ENCODE results near the gene DUSP22.

The DUSP22 gene

GRCh38 chr6:296151-297122 lies 4.2 kb downstream of the DUSP22 start:
- no peak for DNase-seq (ENCODE audit: low read depth in 2 of 2)

- no peak for DNase-seq (ENCODE audit: low read depth in 2 of 2)
These were observed 5.4 kb downstream of the DUSP22 start for GRCh38 chr6:297571-298232.

- DNase-seq (ENCODE audit: low read depth in 2 of 2) = no peak
These were observed 6.2 kb downstream of the DUSP22 start for GRCh38 chr6:298233-299103.

- DNase-seq (ENCODE audit: low read depth in 2 of 2) = no peak
These were observed 7.1 kb downstream of the DUSP22 start for GRCh38 chr6:299104-299980.

GRCh38 chr6:300026-300425 lies 7.7 kb downstream of the DUSP22 start:
- DNase-seq (ENCODE audit: low read depth in 2 of 2) = no peak

GRCh38 chr6:300494-301198 lies 8.4 kb downstream of the DUSP22 start:
- DNase-seq (ENCODE audit: low read depth in 2 of 2) = no peak

GRCh38 chr6:301526-301925 lies 9.2 kb downstream of the DUSP22 start:
- DNase-seq (ENCODE audit: low read depth in 2 of 2) = no peak

- DNase-seq (ENCODE audit: low read depth in 2 of 2) = no peak
These were observed 9.8 kb downstream of the DUSP22 start for GRCh38 chr6:301929-302705.

- no peak for DNase-seq (ENCODE audit: low read depth in 2 of 2)
These were observed 10.5 kb downstream of the DUSP22 start for GRCh38 chr6:302760-303159.

GRCh38 chr6:303263-303662 lies 11.0 kb downstream of the DUSP22 start:
- DNase-seq (ENCODE audit: low read depth in 2 of 2) = no peak

- DNase-seq (ENCODE audit: low read depth in 2 of 2) = no peak
These were observed 11.8 kb downstream of the DUSP22 start for GRCh38 chr6:303948-304558.

GRCh38 chr6:304833-305370 lies 12.6 kb downstream of the DUSP22 start:
- DNase-seq (ENCODE audit: low read depth in 2 of 2) = no peak

GRCh38 chr6:305371-306206 lies 13.3 kb downstream of the DUSP22 start:
- no peak for DNase-seq (ENCODE audit: low read depth in 2 of 2)

GRCh38 chr6:306641-307061 lies 14.4 kb downstream of the DUSP22 start:
- DNase-seq (ENCODE audit: low read depth in 2 of 2) = no peak

GRCh38 chr6:307065-307814 lies 15.0 kb downstream of the DUSP22 start:
- DNase-seq (ENCODE audit: low read depth in 2 of 2) = no peak

GRCh38 chr6:307874-308273 lies 15.6 kb downstream of the DUSP22 start:
- no peak for DNase-seq (ENCODE audit: low read depth in 2 of 2)

GRCh38 chr6:308307-308706 lies 16.0 kb downstream of the DUSP22 start:
- no peak for DNase-seq (ENCODE audit: low read depth in 2 of 2)

Data from activated CD8-positive, alpha-beta memory T cell treated with anti-CD3 and anti-CD28 coated beads for 4 hours (primary cell).